OCI-LY7 (cell line): Measurements from ENCODE around the gene NFATC1.

Experiments
- CTCF ChIP-seq: fragments of 200-600 bp; sonication (generic); conservative IDR thresholded peaks from 2 replicates; pipeline ENCODE4 v1.5.1; 2014; ENCODE audit warnings: mild to moderate bottlenecking, antibody characterized with exemption, low read length, moderate library complexity, mixed read lengths
- EZH2phosphoT487 ChIP-seq: fragments of 200-600 bp; sonication (generic); IDR thresholded peaks from 2 replicates; pipeline ENCODE4 v1.6.1; 2018; ENCODE audit warnings: low read depth, borderline replicate concordance, mild to moderate bottlenecking, mixed run types, antibody characterized with exemption, low read length, moderate library complexity, mixed read lengths

GRCh38 chr18:79416677-79417052 lies 20.9 kb downstream of the NFATC1 start:
- TF ChIP-seq CTCF = no peak
- no peak for TF ChIP-seq EZH2phosphoT487
